CD4-positive, CD25-positive, alpha-beta regulatory T cell (primary cell): Measurements from ENCODE around the gene HLA-DQB1. TPM values are rescaled to one million over a fixed set of nuclear protein-coding genes. Genes with fewer than 3 reads are reported as not detected.
"Not testable (repeated sequence)": the region's sequence is repeated elsewhere in the genome, so short reads cannot be mapped to it uniquely, and the experiment has no call there.

Source experiments
- ATAC-seq, 2 donors: fragments of 150-1000 bp; cut with Tn5 transposase; one replicate each; pipeline ENCODE4 v1.10.0; 2021; ENCODE audit warnings: low read depth in 2 of 2, moderate number of reproducible peaks in 2 of 2, moderate library complexity in 1 of 2
- DNase-seq, 3 donors: peaks; one replicate each; pipeline versions ENCODE4 v3.0.0 to v3.0.0-alpha.2; 2012 to 2022; ENCODE audit warnings: mixed read lengths in 1 of 3
- H3K27ac ChIP-seq: one replicate; pipeline ENCODE4 v1.7.0; 2013; ENCODE audit warnings: mild to moderate bottlenecking, low read length; ENCODE audit not compliant: insufficient read depth, poor library complexity, severe bottlenecking
- H3K27me3 ChIP-seq: one replicate; pipeline ENCODE4 v1.7.0; 2013; ENCODE audit warnings: low read length; ENCODE audit not compliant: control insufficient read depth, insufficient read depth
- H3K36me3 ChIP-seq: one replicate; pipeline ENCODE4 v1.7.0; 2013; ENCODE audit warnings: mild to moderate bottlenecking, low read length, moderate library complexity; ENCODE audit not compliant: control insufficient read depth, insufficient read depth
- H3K4me1 ChIP-seq: 2 replicates; pipeline ENCODE4 v1.7.0; 2013; ENCODE audit warnings: mild to moderate bottlenecking, low read length; ENCODE audit not compliant: insufficient read depth, control insufficient read depth, poor library complexity, severe bottlenecking
- H3K4me3 ChIP-seq: one replicate; pipeline ENCODE4 v1.7.0; 2013; ENCODE audit warnings: low read depth, mild to moderate bottlenecking, low read length, moderate library complexity
- H3K9me3 ChIP-seq, 2 experiments: 1 replicate in 1 of 2; 2 replicates in 1 of 2; pipeline ENCODE4 v1.7.0; 2013; ENCODE audit warnings: low read length in 2 of 2, mild to moderate bottlenecking in 1 of 2, moderate library complexity in 1 of 2; ENCODE audit not compliant: control insufficient read depth in 2 of 2
- H3K27ac Mint-ChIP-seq, 3 donors: one replicate each; pipeline ENCODE4 v1.8.0; 2020 to 2022; ENCODE audit warnings: mild to moderate bottlenecking in 3 of 3, mixed read lengths in 3 of 3, moderate library complexity in 2 of 3
- H3K27me3 Mint-ChIP-seq: one replicate; pipeline ENCODE4 v1.8.0; 2022; ENCODE audit warnings: mild to moderate bottlenecking, mixed read lengths
- H3K36me3 Mint-ChIP-seq: one replicate; pipeline ENCODE4 v1.8.0; 2020; ENCODE audit warnings: mixed read lengths
- H3K4me1 Mint-ChIP-seq, 4 donors: one replicate each; pipeline ENCODE4 v1.8.0; 2020 to 2022; ENCODE audit warnings: mixed read lengths in 4 of 4, mild to moderate bottlenecking in 1 of 4
- H3K4me3 Mint-ChIP-seq, 4 donors: one replicate each; pipeline ENCODE4 v1.8.0; 2020 to 2022; ENCODE audit warnings: mild to moderate bottlenecking in 4 of 4, mixed read lengths in 4 of 4, moderate library complexity in 3 of 4
- H3K9me3 Mint-ChIP-seq, 7 donors: one replicate each; pipeline ENCODE4 v1.8.0; 2020 to 2022; ENCODE audit warnings: mixed read lengths in 7 of 7, mild to moderate bottlenecking in 3 of 7, moderate library complexity in 2 of 7
- polyA plus RNA-seq, 4 donors: library from polyadenylated mRNA; unstranded; fragments of 300-500 nt; fragmentation: Illumina TruSeq; gene quantifications; one replicate each; pipeline ENCODE4 v1.2.3, GENCODE V29; 2021
- total RNA-seq: library from RNA; stranded (reverse); gene quantifications from one replicate; pipeline ENCODE4 v1.2.3, GENCODE V29; 2022

Gene HLA-DQB1
- total and polyA plus RNA-seq, 5 donors from 2014 or later = 6.1 to 234 (median 142) TPM

- no peak for ATAC-seq
- H3K4me3 Mint-ChIP-seq = peak overlapping the region in 3 of 4 donors; percentile 26 to 75 (median 28)
- Histone ChIP-seq H3K27ac (no peak overlapping the region), H3K36me3 (peaks cover 2% of the 10 kb centered on the region), H3K4me3 (no peak overlapping the region), H3K9me3 (no peaks in the 10 kb centered on the region), H3K27me3 (no peaks in the 10 kb centered on the region), H3K4me1 (peaks cover 9% of the 10 kb centered on the region)
- H3K27me3 Mint-ChIP-seq = peaks cover 5% of the 10 kb centered on the region
- no peak for DNase-seq
- peaks cover 19% of the 10 kb centered on the region for H3K36me3 Mint-ChIP-seq
- peaks cover 11 to 70% (median 56%) of the 10 kb centered on the region in 4 donors for H3K4me1 Mint-ChIP-seq
- peak overlapping the region in 1 of 3 donors; percentile 95 for H3K27ac Mint-ChIP-seq
- H3K9me3 Mint-ChIP-seq = peaks cover 0 to 2% (median 0%) of the 10 kb centered on the region in 7 donors
These were observed 3.6 kb downstream of the HLA-DQB1 start for GRCh38 chr6:32662836-32663235.

GRCh38 chr6:32662099-32662498 lies 4.4 kb downstream of the HLA-DQB1 start:
- H3K4me3 ChIP-seq = no peak overlapping the region
- Mint-ChIP-seq H3K36me3 (peaks cover 19% of the 10 kb centered on the region), H3K27ac (peak overlapping the region in 1 of 3 donors; percentile 95), H3K4me3 (no peak overlapping the region), H3K27me3 (peaks cover 5% of the 10 kb centered on the region), H3K4me1 (peaks cover 9 to 67% (median 51%) of the 10 kb centered on the region in 4 donors), H3K9me3 (peaks cover 0 to 2% (median 0%) of the 10 kb centered on the region in 7 donors)
- H3K36me3 ChIP-seq = peaks cover 2% of the 10 kb centered on the region
- H3K4me1 ChIP-seq = peaks cover 9% of the 10 kb centered on the region
- H3K27me3 ChIP-seq = no peaks in the 10 kb centered on the region
- no peak for DNase-seq
- H3K9me3 ChIP-seq = no peaks in the 10 kb centered on the region
- no peak for ATAC-seq
- H3K27ac ChIP-seq = no peak overlapping the region

- Mint-ChIP-seq H3K27ac (peak overlapping the region; percentile 21 to 91 (median 69)), H3K27me3 (no peaks in the 10 kb centered on the region), H3K4me1 (peaks cover 5 to 50% (median 36%) of the 10 kb centered on the region in 4 donors), H3K9me3 (peaks cover 0 to 4% (median 0%) of the 10 kb centered on the region in 7 donors), H3K4me3 (peak overlapping the region in 2 of 4 donors; percentile 1 to 21), H3K36me3 (peaks cover 19% of the 10 kb centered on the region)
- DNase-seq (no peak), ATAC-seq (no peak)
- Histone ChIP-seq H3K9me3 (no peaks in the 10 kb centered on the region), H3K36me3 (peaks cover 2% of the 10 kb centered on the region), H3K27ac (peak overlapping the region; percentile 33), H3K4me1 (no peaks in the 10 kb centered on the region), H3K4me3 (no peak overlapping the region), H3K27me3 (no peaks in the 10 kb centered on the region)
These were observed 6.4 kb downstream of the HLA-DQB1 start for GRCh38 chr6:32659856-32660595.

- peaks cover 0 to 6% (median 0%) of the 10 kb centered on the region in 7 donors for H3K9me3 Mint-ChIP-seq
- Histone ChIP-seq H3K4me1 (no peaks in the 10 kb centered on the region), H3K27me3 (no peaks in the 10 kb centered on the region), H3K9me3 (no peaks in the 10 kb centered on the region), H3K27ac (no peak overlapping the region), H3K36me3 (peaks cover 2% of the 10 kb centered on the region), H3K4me3 (no peak overlapping the region)
- no peak overlapping the region for H3K4me3 Mint-ChIP-seq
- peaks cover 19% of the 10 kb centered on the region for H3K36me3 Mint-ChIP-seq
- no peak for DNase-seq
- H3K27me3 Mint-ChIP-seq = no peaks in the 10 kb centered on the region
- peaks cover 5 to 44% (median 29%) of the 10 kb centered on the region in 4 donors for H3K4me1 Mint-ChIP-seq
- no peak for ATAC-seq
- peak overlapping the region in 2 of 3 donors; percentile 18 to 59 for H3K27ac Mint-ChIP-seq
These were observed 8.1 kb downstream of the HLA-DQB1 start for GRCh38 chr6:32658268-32658897.

GRCh38 chr6:32657819-32658218 lies 8.6 kb downstream of the HLA-DQB1 start:
- Mint-ChIP-seq H3K27ac (peak overlapping the region in 1 of 3 donors; percentile 18), H3K36me3 (peaks cover 19% of the 10 kb centered on the region), H3K4me1 (peaks cover 5 to 40% (median 25%) of the 10 kb centered on the region in 4 donors)
- H3K9me3 Mint-ChIP-seq, H3K4me1 ChIP-seq, H3K9me3 ChIP-seq, H3K36me3 ChIP-seq, DNase-seq, H3K4me3 ChIP-seq, H3K27me3 Mint-ChIP-seq, H3K4me3 Mint-ChIP-seq, H3K27ac ChIP-seq, H3K27me3 ChIP-seq, ATAC-seq: not testable (repeated sequence)

GRCh38 chr6:32657329-32657728 lies 9.1 kb downstream of the HLA-DQB1 start:
- not testable (repeated sequence) for H3K4me1 ChIP-seq, H3K27ac ChIP-seq, H3K4me3 ChIP-seq, H3K9me3 Mint-ChIP-seq, H3K9me3 ChIP-seq, H3K27me3 Mint-ChIP-seq, H3K36me3 ChIP-seq, ATAC-seq, DNase-seq, H3K27ac Mint-ChIP-seq, H3K27me3 ChIP-seq
- Mint-ChIP-seq H3K4me3 (peak overlapping the region in 1 of 4 donors; percentile 32), H3K4me1 (peaks cover 5 to 36% (median 26%) of the 10 kb centered on the region in 4 donors), H3K36me3 (peaks cover 19% of the 10 kb centered on the region)

GRCh38 chr6:32655203-32655710 lies 11.2 kb downstream of the HLA-DQB1 start:
- Mint-ChIP-seq H3K4me3 (no peak overlapping the region), H3K9me3 (peaks cover 0 to 6% (median 0%) of the 10 kb centered on the region in 7 donors), H3K36me3 (peaks cover 13% of the 10 kb centered on the region), H3K27ac (no peak overlapping the region), H3K4me1 (peaks cover 5 to 22% (median 18%) of the 10 kb centered on the region in 4 donors), H3K27me3 (no peaks in the 10 kb centered on the region)
- ATAC-seq = no peak
- Histone ChIP-seq H3K27ac (no peak overlapping the region), H3K36me3 (no peaks in the 10 kb centered on the region), H3K4me3 (no peak overlapping the region), H3K9me3 (no peaks in the 10 kb centered on the region), H3K4me1 (no peaks in the 10 kb centered on the region), H3K27me3 (no peaks in the 10 kb centered on the region)
- DNase-seq = no peak
